ENCODE results near the gene TMPRSS13. TPM values are rescaled to one million over a fixed set of nuclear protein-coding genes. Genes with fewer than 3 reads are reported as not detected.
"Not testable (repeated sequence)": the region's sequence is repeated elsewhere in the genome, so short reads cannot be mapped to it uniquely, and the experiment has no call there.

TMPRSS13 gene
- total and polyA plus RNA-seq, 8 donors, result 0.19 to 3.8 (median 1.2) TPM; not detected in 3

DNA sequence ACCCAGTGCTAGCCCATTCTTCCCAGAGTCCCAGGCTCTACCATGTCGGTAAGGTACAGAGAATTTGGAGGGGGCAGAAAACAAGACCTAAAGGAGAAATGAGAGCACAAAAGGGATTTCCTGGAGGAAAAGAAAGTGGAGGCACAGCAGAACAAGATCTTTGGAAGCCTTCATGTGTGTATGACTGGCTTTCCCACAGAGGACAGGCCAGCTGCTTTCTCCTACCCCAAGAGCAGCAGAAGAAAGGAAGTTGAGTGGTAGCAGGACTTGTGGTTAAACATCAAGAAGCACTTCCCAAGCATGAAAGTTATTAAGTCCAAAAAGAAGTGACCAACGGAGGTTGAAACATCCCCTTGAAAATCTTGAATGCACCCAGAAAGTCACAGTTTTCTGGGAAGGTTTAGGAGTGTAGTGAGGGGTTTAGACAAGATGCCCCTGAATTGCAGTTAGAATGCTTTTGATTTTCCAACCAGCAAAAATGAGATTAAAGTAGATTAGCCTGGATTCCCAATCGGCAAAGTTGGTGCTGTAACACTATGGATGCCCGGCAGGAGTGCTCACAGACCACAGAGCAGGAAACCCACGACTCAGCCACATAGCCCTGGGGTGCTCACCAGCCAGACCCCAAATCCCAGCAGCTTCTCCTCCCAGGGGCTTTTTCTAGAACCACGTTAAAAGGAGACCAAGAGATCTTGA is 608 bp downstream of the TMPRSS13 start:
- 52 to 65% (median 60%) methylated on average over 6 of the region's 6 CpGs for WGBS, 5 donors

DNA sequence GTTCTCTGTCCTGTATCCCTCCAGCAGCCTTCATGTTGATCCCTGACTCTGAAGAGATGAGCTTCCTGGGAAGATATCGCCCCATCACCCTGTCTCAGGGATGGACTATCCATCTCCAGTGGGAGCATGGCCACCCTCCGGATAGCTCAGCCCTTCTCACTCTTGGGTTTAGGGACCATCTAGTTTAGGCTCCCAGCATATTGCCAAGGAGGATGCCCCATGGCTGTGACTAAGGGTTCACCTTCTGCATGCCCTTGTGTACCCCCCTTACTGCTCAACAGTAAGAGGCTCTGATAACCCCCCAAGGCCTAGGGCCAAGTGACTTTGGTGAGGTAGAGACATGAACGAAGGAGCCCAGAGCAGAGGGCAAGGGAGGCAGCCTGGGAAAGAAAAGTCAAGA is 1.3 kb downstream of the TMPRSS13 start:
- intact Hi-C loops (cut with DNase I; ENCODE audit: low total_unique reads), result no loop called here

More for the DNA sequence above, 608 bp downstream of the TMPRSS13 start:
- no peak for TF ChIP-seq POLR2AphosphoS5 (IDR thresholded peaks at IDR 0.05)
- no peak for TF ChIP-seq EP300 (IDR thresholded peaks at IDR 0.05)
- TF ChIP-seq, protein P1, sequence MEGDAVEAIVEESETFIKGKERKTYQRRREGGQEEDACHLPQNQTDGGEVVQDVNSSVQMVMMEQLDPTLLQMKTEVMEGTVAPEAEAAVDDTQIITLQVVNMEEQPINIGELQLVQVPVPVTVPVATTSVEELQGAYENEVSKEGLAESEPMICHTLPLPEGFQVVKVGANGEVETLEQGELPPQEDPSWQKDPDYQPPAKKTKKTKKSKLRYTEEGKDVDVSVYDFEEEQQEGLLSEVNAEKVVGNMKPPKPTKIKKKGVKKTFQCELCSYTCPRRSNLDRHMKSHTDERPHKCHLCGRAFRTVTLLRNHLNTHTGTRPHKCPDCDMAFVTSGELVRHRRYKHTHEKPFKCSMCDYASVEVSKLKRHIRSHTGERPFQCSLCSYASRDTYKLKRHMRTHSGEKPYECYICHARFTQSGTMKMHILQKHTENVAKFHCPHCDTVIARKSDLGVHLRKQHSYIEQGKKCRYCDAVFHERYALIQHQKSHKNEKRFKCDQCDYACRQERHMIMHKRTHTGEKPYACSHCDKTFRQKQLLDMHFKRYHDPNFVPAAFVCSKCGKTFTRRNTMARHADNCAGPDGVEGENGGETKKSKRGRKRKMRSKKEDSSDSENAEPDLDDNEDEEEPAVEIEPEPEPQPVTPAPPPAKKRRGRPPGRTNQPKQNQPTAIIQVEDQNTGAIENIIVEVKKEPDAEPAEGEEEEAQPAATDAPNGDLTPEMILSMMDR (IDR thresholded peaks at IDR 0.05), result no peak
- no peak for TF ChIP-seq POLR2A (IDR thresholded peaks at IDR 0.05)
- intact Hi-C loops (cut with DNase I; ENCODE audit: low total_unique reads), result no loop called here
- DNase-seq, result no peak
- no peak overlapping the region for H3K27ac ChIP-seq
- H3K36me3 ChIP-seq, result no peaks in the 10 kb centered on the region
- no peak overlapping the region for H3K4me3 ChIP-seq
- peaks cover 0 to 9% (median 4%) of the 10 kb centered on the region in 3 donors for H3K27me3 ChIP-seq
- H3K9me3 ChIP-seq, result no peaks in the 10 kb centered on the region
- peaks cover 0 to 22% (median 1%) of the 10 kb centered on the region in 4 donors for H3K4me1 ChIP-seq

DNA sequence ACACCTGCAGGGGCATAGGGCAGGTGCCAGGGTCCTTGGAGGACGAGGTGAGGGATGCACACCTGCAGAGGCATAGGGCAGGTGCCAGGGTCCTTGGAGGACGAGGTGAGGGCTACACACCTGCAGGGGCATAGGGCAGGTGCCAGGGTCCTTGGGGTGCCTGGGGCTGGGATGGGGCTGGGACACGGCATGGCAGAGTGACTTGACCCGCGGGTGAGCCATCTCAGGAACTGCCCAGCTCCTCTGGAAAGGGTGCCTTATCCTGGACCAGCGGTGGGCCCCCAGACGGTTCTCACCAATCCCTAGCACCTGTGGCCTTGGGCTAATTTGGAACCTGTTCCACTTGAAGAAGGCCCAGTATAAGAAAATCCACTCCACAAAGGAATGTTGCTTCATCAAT is 3.0 kb downstream of the TMPRSS13 start:
- H3K27ac ChIP-seq; H3K9me3 ChIP-seq; intact Hi-C loops (cut with DNase I; ENCODE audit: low total_unique reads); DNase-seq; H3K36me3 ChIP-seq; H3K4me3 ChIP-seq; H3K27me3 ChIP-seq: not testable (repeated sequence)
- 83 to 93% (median 84%) methylated on average over 5 to 7 of the region's 7 CpGs for WGBS, 5 donors
- peaks cover 0 to 15% (median 0%) of the 10 kb centered on the region in 4 donors for H3K4me1 ChIP-seq

More for the DNA sequence above, 1.3 kb downstream of the TMPRSS13 start:
- Histone ChIP-seq H3K27ac (no peak overlapping the region), H3K4me3 (no peak overlapping the region), H3K27me3 (peaks cover 0 to 9% (median 4%) of the 10 kb centered on the region in 3 donors), H3K9me3 (no peaks in the 10 kb centered on the region), H3K4me1 (peaks cover 0 to 22% (median 1%) of the 10 kb centered on the region in 4 donors), H3K36me3 (no peaks in the 10 kb centered on the region)
- no peak for TF ChIP-seq EP300 (IDR thresholded peaks at IDR 0.05)
- no peak for TF ChIP-seq POLR2A (IDR thresholded peaks at IDR 0.05)
- no peak for TF ChIP-seq POLR2AphosphoS5 (IDR thresholded peaks at IDR 0.05)
- TF ChIP-seq, protein P1 (IDR thresholded peaks at IDR 0.05), result no peak
- no peak for DNase-seq
- WGBS, 5 donors, result 90 to 96% (median 95%) methylated on average over 3 of the region's 3 CpGs

DNA sequence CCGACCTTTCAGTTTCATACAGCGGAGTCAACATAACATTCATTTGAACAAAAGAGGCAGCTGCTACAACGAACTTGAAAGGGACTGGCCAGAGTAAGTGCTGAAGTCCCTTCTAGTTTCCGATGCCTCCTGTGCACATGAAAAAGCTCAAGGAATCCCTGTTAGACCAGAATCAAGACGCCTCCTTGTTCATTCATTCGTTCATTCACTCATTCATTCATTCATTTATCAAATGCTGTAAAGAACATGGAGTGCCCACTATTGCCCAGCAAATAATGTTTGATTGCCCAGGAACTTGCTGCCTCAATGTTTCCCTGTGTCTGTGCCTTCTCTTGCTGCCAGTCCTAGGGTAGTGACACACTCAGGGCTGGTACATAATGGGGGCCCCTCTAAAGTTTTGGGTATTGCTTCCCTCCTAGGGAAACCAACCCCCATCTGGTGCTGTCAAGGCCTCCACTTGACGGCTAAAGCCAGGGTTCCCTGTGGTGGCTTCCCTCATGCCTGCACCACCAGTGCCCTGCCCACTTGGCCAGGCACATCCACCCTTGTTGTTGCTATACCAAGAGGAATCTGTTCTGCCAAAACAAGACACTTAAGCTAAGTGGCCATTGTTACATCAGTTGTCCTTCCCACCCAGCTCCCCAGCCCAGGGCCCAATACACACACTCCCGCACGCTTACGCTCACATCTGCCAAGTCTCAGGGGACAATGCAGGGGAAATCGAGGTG is 3.8 kb downstream of the TMPRSS13 start:
- Histone ChIP-seq H3K4me1 (peaks cover 0 to 11% (median 0%) of the 10 kb centered on the region in 4 donors), H3K9me3 (no peaks in the 10 kb centered on the region), H3K4me3 (no peak overlapping the region), H3K27me3 (peaks cover 0 to 9% (median 4%) of the 10 kb centered on the region in 3 donors), H3K27ac (no peak overlapping the region), H3K36me3 (no peaks in the 10 kb centered on the region)
- no peak for DNase-seq
- no peak for TF ChIP-seq POLR2AphosphoS5 (IDR thresholded peaks at IDR 0.05)
- no peak for TF ChIP-seq POLR2A (IDR thresholded peaks at IDR 0.05)
- TF ChIP-seq, protein P1 (IDR thresholded peaks at IDR 0.05), result no peak
- no peak for TF ChIP-seq EP300 (IDR thresholded peaks at IDR 0.05)
- WGBS, 5 donors, result 68 to 85% (median 74%) methylated on average over 10 to 11 of the region's 11 CpGs
- intact Hi-C loops (cut with DNase I; ENCODE audit: low total_unique reads), result no loop called here
